HepG2 (cell line): ENCODE measurements around the gene CAPN12. TPM values are rescaled to one million over a fixed set of nuclear protein-coding genes. Genes with fewer than 3 reads are reported as not detected.

Experiments
- ATAC-seq: fragments of 200-7000 bp; cut with Tn5 transposase; 3 replicates; pipeline ENCODE4 v1.9.1; 2020; ENCODE audit warnings: mild to moderate bottlenecking, moderate library complexity
- BruUV-seq: library from RNA; stranded (reverse); fragments of 400-500 nt; replicated peaks from 2 replicates; lab custom pipeline; 2021; lab: Mats Ljungman, UMichigan
- CTCF ChIA-PET: fragments of 300-600 bp; formaldehyde crosslinking; extraction: SDS; loops from one replicate; lab custom pipeline; 2021; ENCODE audit warnings: low total read pairs, inconsistent platforms, low intra/inter-chr PET ratio; lab: Yijun Ruan, JAX
- POLR2A ChIA-PET: fragments of 350-600 bp; sonication (Branson Sonifier 250); formaldehyde crosslinking; loops from one replicate; lab custom pipeline; 2020; ENCODE audit warnings: antibody characterized with exemption, inconsistent platforms; lab: Yijun Ruan, JAX
- DNase-seq: peaks from one replicate; pipeline ENCODE4 v3.0.0-alpha.2; 2015; ENCODE audit warnings: low spot score
- FAIRE-seq: peaks from 3 replicates; lab custom pipeline; 2011; peaks lifted over from hg19 to GRCh38; lab: Jason Lieb, UNC
- H2AFZ ChIP-seq: one replicate; pipeline ENCODE4 v1.6.1; 2011; ENCODE audit warnings: low read length, inconsistent platforms
- H3K27ac ChIP-seq: fragments of 300-600 bp; 3 replicates; pipeline ENCODE4 v1.8.0; 2011; ENCODE audit warnings: mixed run types, mild to moderate bottlenecking, mixed read lengths, low read length, inconsistent platforms; ENCODE audit not compliant: insufficient read depth; ENCODE audit errors: extremely low read length
- H3K27me3 ChIP-seq, 2 experiments: fragments of 200-600 bp in 1 of 2; 2 replicates in 1 of 2; 3 replicates in 1 of 2; pipeline versions ENCODE4 v1.6.0 to v1.8.0; 2011; ENCODE audit warnings: low read length in 2 of 2, mild to moderate bottlenecking in 2 of 2, moderate library complexity in 2 of 2, inconsistent platforms in 1 of 2; ENCODE audit not compliant: insufficient read depth in 2 of 2, control insufficient read depth in 1 of 2
- H3K36me3 ChIP-seq, 2 experiments: fragments of 200-600 bp in 1 of 2; replicated peaks in 1 of 2; 2 replicates in 1 of 2; 3 replicates in 1 of 2; pipeline versions ENCODE4 v1.5.1 to v1.8.0; 2011; ENCODE audit warnings: low read length in 2 of 2, inconsistent platforms in 1 of 2; ENCODE audit not compliant: insufficient read depth in 2 of 2, control insufficient read depth in 1 of 2
- H3K4me1 ChIP-seq: 2 replicates; pipeline ENCODE4 v1.5.1; 2012; ENCODE audit warnings: low read length, inconsistent platforms; ENCODE audit not compliant: insufficient read depth
- H3K4me2 ChIP-seq: 2 replicates; pipeline ENCODE4 v1.6.0; 2011; ENCODE audit warnings: low read depth, low read length, inconsistent platforms
- H3K4me3 ChIP-seq, 3 experiments: fragments of 200-600 bp in 1 of 3; sonication (generic), shearing (Covaris generic) in 1 of 3; replicated peaks in 1 of 3; 2 replicates each; pipeline ENCODE4 v1.5.1; 2011 to 2016; ENCODE audit warnings: low read length in 3 of 3, inconsistent platforms in 2 of 3, low read depth in 2 of 3, mild to moderate bottlenecking in 2 of 3, control low read depth in 1 of 3, mixed read lengths in 1 of 3; ENCODE audit not compliant: insufficient read depth in 1 of 3
- H3K79me2 ChIP-seq: one replicate; pipeline ENCODE4 v1.6.1; 2011; ENCODE audit warnings: low read length, inconsistent platforms; ENCODE audit not compliant: insufficient read depth
- H3K9ac ChIP-seq: 2 replicates; pipeline ENCODE4 v1.6.0; 2011; ENCODE audit warnings: mild to moderate bottlenecking, low read depth, low read length, inconsistent platforms; ENCODE audit not compliant: insufficient read depth
- H3K9me3 ChIP-seq: 2 replicates; pipeline ENCODE4 v1.5.1; 2012; ENCODE audit warnings: mild to moderate bottlenecking, low read length
- H4K20me1 ChIP-seq: 2 replicates; pipeline ENCODE4 v1.6.0; 2011; ENCODE audit warnings: inconsistent platforms, mild to moderate bottlenecking, low read length, moderate library complexity; ENCODE audit not compliant: insufficient read depth
- AGO1 ChIP-seq: fragments of 200-400 bp; formaldehyde crosslinking; IDR thresholded peaks from 2 replicates; pipeline ENCODE4 v1.6.1; 2017; ENCODE audit warnings: mild to moderate bottlenecking, low read depth, low read length, moderate library complexity; ENCODE audit not compliant: poor library complexity, severe bottlenecking
- AGO2 ChIP-seq: fragments of 200-400 bp; formaldehyde crosslinking; optimal IDR thresholded peaks from 2 replicates; pipeline ENCODE3; 2017; ENCODE audit warnings: mild to moderate bottlenecking, low read depth, low read length, moderate library complexity
- FOXP1 ChIP-seq, 2 experiments: fragments of 450-650 bp in 1 of 2; IDR thresholded peaks; 2 replicates each; pipeline ENCODE4 v1.6.1; 2017 to 2018; ENCODE audit warnings: antibody characterized with exemption in 1 of 2
- FOXP4 ChIP-seq: sonication (generic); formaldehyde crosslinking; IDR thresholded peaks from 2 replicates; pipeline ENCODE4 v1.4.0; 2020; ENCODE audit warnings: missing genetic modification reagents
- MTA1 ChIP-seq: sonication (generic); formaldehyde crosslinking; IDR thresholded peaks from 2 replicates; pipeline ENCODE4 v1.4.0; 2020; ENCODE audit warnings: missing genetic modification reagents, mild to moderate bottlenecking, borderline replicate concordance
- NRL ChIP-seq: sonication (generic); formaldehyde crosslinking; IDR thresholded peaks from 2 replicates; pipeline ENCODE4 v1.5.0; 2020; ENCODE audit warnings: missing genetic modification reagents, mild to moderate bottlenecking, moderate library complexity, borderline replicate concordance
- ZNF335 ChIP-seq: sonication (generic); formaldehyde crosslinking; IDR thresholded peaks from 2 replicates; pipeline ENCODE4 v1.4.0; 2020; ENCODE audit warnings: missing genetic modification reagents
- ZNF670 ChIP-seq: sonication (generic); formaldehyde crosslinking; IDR thresholded peaks from 2 replicates; pipeline ENCODE4 v1.8.0; 2022; ENCODE audit warnings: mild to moderate bottlenecking, missing genetic modification reagents, borderline replicate concordance
- ZSCAN22 ChIP-seq: sonication (generic); formaldehyde crosslinking; IDR thresholded peaks from 2 replicates; pipeline ENCODE4 v1.4.0; 2020; ENCODE audit warnings: mild to moderate bottlenecking, missing genetic modification reagents
- WGBS: methylation state at CpG from one replicate; pipeline ENCODE4 v1.1.6; 2017; ENCODE audit warnings: low lambda C conversion rate; 5-methylcytosine and 5-hydroxymethylcytosine counted together
- in situ Hi-C: cut with HindIII; loops from 2 replicates; pipeline ENCODE4 v1.10.0; 2017; ENCODE audit warnings: low pct_unique_long_range_greater_than_20kb; ENCODE audit not compliant: extremely low pct_ligation_motif_present
- intact Hi-C: fragments of 100-400 bp; cut with micrococcal nuclease; formaldehyde crosslinking; loops from one replicate; pipeline ENCODE4 v1.10.0; 2022; ENCODE audit not compliant: unreplicated experiment
- polyA plus RNA-seq, 8 experiments: library from polyadenylated mRNA; depleted of rRNA in 3 of 8; stranded (reverse) in 7 of 8; unstranded in 1 of 8; fragments of >200 nt; fragmentation: Illumina TruSeq in 4 of 8; extraction: Trizol in 4 of 8; gene quantifications; 2 replicates each; pipeline versions ENCODE4 v1.2.1 to v1.2.3, GENCODE V29; 2011 to 2016; ENCODE audit warnings: low read depth in 4 of 8, missing spikeins in 1 of 8, mixed read lengths in 1 of 8; ENCODE audit not compliant: insufficient read depth in 1 of 8
- total RNA-seq, 5 experiments: library from RNA; depleted of rRNA; stranded (reverse); fragments of >200 nt; fragmentation: Illumina TruSeq; extraction: Trizol; gene quantifications; 2 replicates each; pipeline ENCODE4 v1.2.3, GENCODE V29; 2016; ENCODE audit warnings: low read depth in 1 of 5
- TF ChIP-seq, protein P1 (sequence below): sonication (generic); formaldehyde crosslinking; IDR thresholded peaks from 2 replicates; pipeline ENCODE4 v1.5.1; 2020; ENCODE audit warnings: mild to moderate bottlenecking, missing genetic modification reagents, moderate library complexity
- TF ChIP-seq, protein P2 (sequence below): IDR thresholded peaks from 2 replicates; pipeline ENCODE4 v1.6.1; 2016; ENCODE audit warnings: control low read depth
- TF ChIP-seq, protein P3 (sequence below): sonication (generic); formaldehyde crosslinking; IDR thresholded peaks from 2 replicates; pipeline ENCODE4 v1.5.1; 2020; ENCODE audit warnings: missing genetic modification reagents, mild to moderate bottlenecking, borderline replicate concordance

CAPN12 gene
- total and polyA plus RNA-seq, 2 of the 13 experiments (the other 11 are each of a cell fraction or from before 2014, with no cell fraction given), result 1.6 to 13.6 TPM

GRCh38 chr19:38743394-38744297 lies 628 bp downstream of the CAPN12 start:
- Histone ChIP-seq H3K4me3 (no peak overlapping the region; a peak in 1 of 6 replicates), H3K9me3 (no peaks in the 10 kb centered on the region), H3K27me3 (no peaks in the 10 kb centered on the region), H3K4me2 (peak overlapping the region; percentile 15; the same call in 1 of the 2 replicates), H4K20me1 (no peaks in the 10 kb centered on the region), H3K79me2 (no peaks in the 10 kb centered on the region), H3K4me1 (peaks cover 31% of the 10 kb centered on the region), H3K9ac (peak overlapping the region; percentile 39; the same call in 1 of the 2 replicates), H3K36me3 (no peaks in the 10 kb centered on the region), H3K27ac (no peak overlapping the region), H2AFZ (no peak overlapping the region)
- FAIRE-seq, result no peak
- POLR2A ChIA-PET, result interaction anchor here (0.7 to 1.0 kb wide), 2 partner anchors 78 to 187 kb away, joined by 3 read pairs; partner anchors contain the start of genes MRPS12 and SARS2
- WGBS, result 68% methylated on average over 11 of the region's 20 CpGs
- no peak for TF ChIP-seq FOXP1 (IDR thresholded peaks at IDR 0.05)
- no peak for TF ChIP-seq FOXP1 (CRISPR knock-in tag; IDR thresholded peaks at IDR 0.05)
- no peak for TF ChIP-seq ZNF335 (CRISPR knock-in tag)
- TF ChIP-seq AGO1, result peak; percentile 71
- TF ChIP-seq, protein P1, sequence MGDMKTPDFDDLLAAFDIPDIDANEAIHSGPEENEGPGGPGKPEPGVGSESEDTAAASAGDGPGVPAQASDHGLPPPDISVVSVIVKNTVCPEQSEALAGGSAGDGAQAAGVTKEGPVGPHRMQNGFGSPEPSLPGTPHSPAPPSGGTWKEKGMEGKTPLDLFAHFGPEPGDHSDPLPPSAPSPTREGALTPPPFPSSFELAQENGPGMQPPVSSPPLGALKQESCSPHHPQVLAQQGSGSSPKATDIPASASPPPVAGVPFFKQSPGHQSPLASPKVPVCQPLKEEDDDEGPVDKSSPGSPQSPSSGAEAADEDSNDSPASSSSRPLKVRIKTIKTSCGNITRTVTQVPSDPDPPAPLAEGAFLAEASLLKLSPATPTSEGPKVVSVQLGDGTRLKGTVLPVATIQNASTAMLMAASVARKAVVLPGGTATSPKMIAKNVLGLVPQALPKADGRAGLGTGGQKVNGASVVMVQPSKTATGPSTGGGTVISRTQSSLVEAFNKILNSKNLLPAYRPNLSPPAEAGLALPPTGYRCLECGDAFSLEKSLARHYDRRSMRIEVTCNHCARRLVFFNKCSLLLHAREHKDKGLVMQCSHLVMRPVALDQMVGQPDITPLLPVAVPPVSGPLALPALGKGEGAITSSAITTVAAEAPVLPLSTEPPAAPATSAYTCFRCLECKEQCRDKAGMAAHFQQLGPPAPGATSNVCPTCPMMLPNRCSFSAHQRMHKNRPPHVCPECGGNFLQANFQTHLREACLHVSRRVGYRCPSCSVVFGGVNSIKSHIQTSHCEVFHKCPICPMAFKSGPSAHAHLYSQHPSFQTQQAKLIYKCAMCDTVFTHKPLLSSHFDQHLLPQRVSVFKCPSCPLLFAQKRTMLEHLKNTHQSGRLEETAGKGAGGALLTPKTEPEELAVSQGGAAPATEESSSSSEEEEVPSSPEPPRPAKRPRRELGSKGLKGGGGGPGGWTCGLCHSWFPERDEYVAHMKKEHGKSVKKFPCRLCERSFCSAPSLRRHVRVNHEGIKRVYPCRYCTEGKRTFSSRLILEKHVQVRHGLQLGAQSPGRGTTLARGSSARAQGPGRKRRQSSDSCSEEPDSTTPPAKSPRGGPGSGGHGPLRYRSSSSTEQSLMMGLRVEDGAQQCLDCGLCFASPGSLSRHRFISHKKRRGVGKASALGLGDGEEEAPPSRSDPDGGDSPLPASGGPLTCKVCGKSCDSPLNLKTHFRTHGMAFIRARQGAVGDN (CRISPR knock-in tag), result peak; percentile 25
- peak; percentile 54 for TF ChIP-seq AGO2
- TF ChIP-seq NRL (CRISPR knock-in tag), result peak; percentile 25; the same call in 1 of the 2 replicates
- TF ChIP-seq ZNF670, result no peak
- TF ChIP-seq, protein P2, sequence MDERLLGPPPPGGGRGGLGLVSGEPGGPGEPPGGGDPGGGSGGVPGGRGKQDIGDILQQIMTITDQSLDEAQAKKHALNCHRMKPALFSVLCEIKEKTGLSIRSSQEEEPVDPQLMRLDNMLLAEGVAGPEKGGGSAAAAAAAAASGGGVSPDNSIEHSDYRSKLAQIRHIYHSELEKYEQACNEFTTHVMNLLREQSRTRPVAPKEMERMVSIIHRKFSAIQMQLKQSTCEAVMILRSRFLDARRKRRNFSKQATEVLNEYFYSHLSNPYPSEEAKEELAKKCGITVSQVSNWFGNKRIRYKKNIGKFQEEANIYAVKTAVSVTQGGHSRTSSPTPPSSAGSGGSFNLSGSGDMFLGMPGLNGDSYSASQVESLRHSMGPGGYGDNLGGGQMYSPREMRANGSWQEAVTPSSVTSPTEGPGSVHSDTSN, result no peak
- TF ChIP-seq, protein P3, sequence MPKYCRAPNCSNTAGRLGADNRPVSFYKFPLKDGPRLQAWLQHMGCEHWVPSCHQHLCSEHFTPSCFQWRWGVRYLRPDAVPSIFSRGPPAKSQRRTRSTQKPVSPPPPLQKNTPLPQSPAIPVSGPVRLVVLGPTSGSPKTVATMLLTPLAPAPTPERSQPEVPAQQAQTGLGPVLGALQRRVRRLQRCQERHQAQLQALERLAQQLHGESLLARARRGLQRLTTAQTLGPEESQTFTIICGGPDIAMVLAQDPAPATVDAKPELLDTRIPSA (CRISPR knock-in tag), result no peak
- peak; percentile 98 for TF ChIP-seq ZSCAN22 (CRISPR knock-in tag)
- peak; percentile 45; the same call in 1 of the 2 replicates for TF ChIP-seq MTA1 (CRISPR knock-in tag)
- no peak for TF ChIP-seq FOXP4 (CRISPR knock-in tag)
- DNase-seq, result no peak
- in situ Hi-C loops (loop anchor here (5.0 to 25.0 kb wide), 2 partner anchors 89 to 169 kb away; partner anchors contain the start of genes CCER2 and ECH1), intact Hi-C loops (no loop called here)
- no peak; the same call in 1 of the 3 replicates for ATAC-seq
- BruUV-seq, result no TSS peak
- CTCF ChIA-PET, result no interaction called here
